Fibroblast of lung (primary cell): Measurements from ENCODE around the gene VPS41. TPM values are rescaled to one million over a fixed set of nuclear protein-coding genes. Genes with fewer than 3 reads are reported as not detected.
A peak's percentile ranks its signal among the peaks of the same experiment; 100 is the strongest.

Experiments used
- DNase-seq, 2 donors: peaks; one replicate each; pipeline versions ENCODE4 v3.0.0 to v3.0.0-alpha.2; 2010; ENCODE audit warnings: low read depth in 2 of 2
- H2AFZ ChIP-seq: 2 replicates; pipeline ENCODE4 v1.5.1; 2012; ENCODE audit warnings: low read length, control low read depth, inconsistent platforms
- H3K27ac ChIP-seq: 2 replicates; pipeline ENCODE4 v1.5.1; 2011; ENCODE audit warnings: low read length, control low read depth; ENCODE audit not compliant: insufficient read depth
- H3K27me3 ChIP-seq: 2 replicates; pipeline ENCODE4 v1.5.1; 2011; ENCODE audit warnings: mild to moderate bottlenecking, low read length; ENCODE audit not compliant: control insufficient read depth, insufficient read depth
- H3K36me3 ChIP-seq: 2 replicates; pipeline ENCODE4 v1.5.1; 2011; ENCODE audit warnings: low read length; ENCODE audit not compliant: control insufficient read depth, insufficient read depth
- H3K4me1 ChIP-seq: 2 replicates; pipeline ENCODE4 v1.5.1; 2011; ENCODE audit warnings: low read length; ENCODE audit not compliant: control insufficient read depth, insufficient read depth; ENCODE audit errors: extremely low read depth
- H3K4me2 ChIP-seq: 2 replicates; pipeline ENCODE4 v1.5.1; 2011; ENCODE audit warnings: low read length, control low read depth; ENCODE audit not compliant: insufficient read depth; ENCODE audit errors: extremely low read depth
- H3K4me3 ChIP-seq, 4 experiments: fragments of 200-600 bp in 1 of 4; sonication (generic) in 1 of 4; replicated peaks in 1 of 4; 2 replicates each; pipeline ENCODE4 v1.5.1; 2011 to 2016; ENCODE audit warnings: low read length in 4 of 4, low read depth in 3 of 4, mild to moderate bottlenecking in 3 of 4, control low read depth in 2 of 4, inconsistent platforms in 1 of 4, mixed read lengths in 1 of 4; ENCODE audit not compliant: insufficient read depth in 1 of 4; ENCODE audit errors: control extremely low read depth in 1 of 4
- H3K79me2 ChIP-seq: 2 replicates; pipeline ENCODE4 v1.5.1; 2012; ENCODE audit warnings: mild to moderate bottlenecking, low read length, inconsistent platforms; ENCODE audit not compliant: control insufficient read depth, insufficient read depth
- H3K9ac ChIP-seq: 2 replicates; pipeline ENCODE4 v1.5.1; 2011; ENCODE audit warnings: mild to moderate bottlenecking, low read length, control low read depth; ENCODE audit not compliant: insufficient read depth
- H3K9me3 ChIP-seq: 2 replicates; pipeline ENCODE4 v1.5.1; 2012; ENCODE audit warnings: low read depth, low read length; ENCODE audit not compliant: control insufficient read depth, insufficient read depth
- H4K20me1 ChIP-seq: 2 replicates; pipeline ENCODE4 v1.5.1; 2011; ENCODE audit warnings: low read length; ENCODE audit not compliant: control insufficient read depth, insufficient read depth; ENCODE audit errors: extremely low read depth
- EZH2 ChIP-seq: IDR thresholded peaks from 2 replicates; pipeline ENCODE4 v1.5.1; 2012; ENCODE audit warnings: low read length, control low read depth, mild to moderate bottlenecking; ENCODE audit errors: missing control alignments
- polyA plus RNA-seq, 2 donors: library from polyadenylated mRNA; depleted of rRNA in 1 of 2; stranded (reverse) in 1 of 2; unstranded in 1 of 2; fragments of >200 nt; gene quantifications; 2 replicates each; pipeline ENCODE4 v1.2.1, GENCODE V29; 2011 to 2012; ENCODE audit warnings: missing spikeins in 1 of 2
- total RNA-seq: library from RNA; depleted of rRNA; stranded (reverse); fragments of >200 nt; gene quantifications from 2 replicates; pipeline ENCODE4 v1.2.1, GENCODE V29; 2014
- TF ChIP-seq, protein P1 (sequence below), 2 donors: IDR thresholded peaks in 1 of 2; conservative IDR thresholded peaks in 1 of 2; 1 replicate in 1 of 2; 2 replicates in 1 of 2; pipeline ENCODE4 v1.5.1; 2011 to 2012; ENCODE audit warnings: low read length in 2 of 2, control low read depth in 1 of 2, inconsistent platforms in 1 of 2, low read depth in 1 of 2, mild to moderate bottlenecking in 1 of 2

VPS41 gene
- total and polyA plus RNA-seq, 2 donors (not counting 1 experiment from before 2014, with no cell fraction given), result 55.5 to 66.7 TPM

- no peak for TF ChIP-seq EZH2
- TF ChIP-seq, protein P1, sequence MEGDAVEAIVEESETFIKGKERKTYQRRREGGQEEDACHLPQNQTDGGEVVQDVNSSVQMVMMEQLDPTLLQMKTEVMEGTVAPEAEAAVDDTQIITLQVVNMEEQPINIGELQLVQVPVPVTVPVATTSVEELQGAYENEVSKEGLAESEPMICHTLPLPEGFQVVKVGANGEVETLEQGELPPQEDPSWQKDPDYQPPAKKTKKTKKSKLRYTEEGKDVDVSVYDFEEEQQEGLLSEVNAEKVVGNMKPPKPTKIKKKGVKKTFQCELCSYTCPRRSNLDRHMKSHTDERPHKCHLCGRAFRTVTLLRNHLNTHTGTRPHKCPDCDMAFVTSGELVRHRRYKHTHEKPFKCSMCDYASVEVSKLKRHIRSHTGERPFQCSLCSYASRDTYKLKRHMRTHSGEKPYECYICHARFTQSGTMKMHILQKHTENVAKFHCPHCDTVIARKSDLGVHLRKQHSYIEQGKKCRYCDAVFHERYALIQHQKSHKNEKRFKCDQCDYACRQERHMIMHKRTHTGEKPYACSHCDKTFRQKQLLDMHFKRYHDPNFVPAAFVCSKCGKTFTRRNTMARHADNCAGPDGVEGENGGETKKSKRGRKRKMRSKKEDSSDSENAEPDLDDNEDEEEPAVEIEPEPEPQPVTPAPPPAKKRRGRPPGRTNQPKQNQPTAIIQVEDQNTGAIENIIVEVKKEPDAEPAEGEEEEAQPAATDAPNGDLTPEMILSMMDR (conservative IDR thresholded peaks at IDR 0.05 in 1 of 2, IDR thresholded peaks at IDR 0.05 in 1 of 2; ENCODE audit: low read depth in 1 of 2, low read length in 2 of 2), result no peak
- no peaks in the 10 kb centered on the region for H3K9me3 ChIP-seq
- DNase-seq, result no peak
- H3K27ac ChIP-seq, result no peak overlapping the region
- no peaks in the 10 kb centered on the region for H3K4me1 ChIP-seq
- no peak overlapping the region for H3K4me2 ChIP-seq
- no peak overlapping the region for H3K9ac ChIP-seq
- no peaks in the 10 kb centered on the region for H3K36me3 ChIP-seq
- H3K4me3 ChIP-seq, result no peak overlapping the region
- H4K20me1 ChIP-seq, result no peaks in the 10 kb centered on the region
- H3K27me3 ChIP-seq, result no peaks in the 10 kb centered on the region
- H3K79me2 ChIP-seq, result no peaks in the 10 kb centered on the region
- H2AFZ ChIP-seq, result no peak overlapping the region
Observed at GRCh38 chr7:38938001-38938485, 29.1 kb upstream of the VPS41 start.

GRCh38 chr7:38936641-38937040 is 27.6 kb upstream of the VPS41 start:
- H3K4me2 ChIP-seq, result no peak overlapping the region
- H3K27me3 ChIP-seq, result no peaks in the 10 kb centered on the region
- no peaks in the 10 kb centered on the region for H3K36me3 ChIP-seq
- no peak overlapping the region for H3K9ac ChIP-seq
- H2AFZ ChIP-seq, result no peak overlapping the region
- no peak overlapping the region for H3K27ac ChIP-seq
- no peaks in the 10 kb centered on the region for H3K79me2 ChIP-seq
- no peak for DNase-seq
- no peak for TF ChIP-seq EZH2
- TF ChIP-seq, protein P1 (conservative IDR thresholded peaks at IDR 0.05 in 1 of 2, IDR thresholded peaks at IDR 0.05 in 1 of 2; ENCODE audit: low read depth in 1 of 2, low read length in 2 of 2), result no peak
- no peaks in the 10 kb centered on the region for H4K20me1 ChIP-seq
- no peak overlapping the region for H3K4me3 ChIP-seq
- H3K4me1 ChIP-seq, result no peaks in the 10 kb centered on the region
- no peaks in the 10 kb centered on the region for H3K9me3 ChIP-seq

- Histone ChIP-seq H3K4me2 (no peak overlapping the region), H3K4me1 (no peaks in the 10 kb centered on the region), H3K9me3 (no peaks in the 10 kb centered on the region), H3K9ac (no peak overlapping the region), H3K4me3 (no peak overlapping the region), H3K27me3 (no peaks in the 10 kb centered on the region), H4K20me1 (no peaks in the 10 kb centered on the region), H2AFZ (no peak overlapping the region), H3K79me2 (no peaks in the 10 kb centered on the region), H3K27ac (no peak overlapping the region), H3K36me3 (no peaks in the 10 kb centered on the region)
- TF ChIP-seq, protein P1 (conservative IDR thresholded peaks at IDR 0.05 in 1 of 2, IDR thresholded peaks at IDR 0.05 in 1 of 2; ENCODE audit: low read depth in 1 of 2, low read length in 2 of 2), result no peak
- no peak for TF ChIP-seq EZH2
- DNase-seq, result peak in 1 of 2 donors; percentile 22
Observed at GRCh38 chr7:38934536-38934935, 25.5 kb upstream of the VPS41 start.
